Measurements from ENCODE around the gene LCP2.

DNA sequence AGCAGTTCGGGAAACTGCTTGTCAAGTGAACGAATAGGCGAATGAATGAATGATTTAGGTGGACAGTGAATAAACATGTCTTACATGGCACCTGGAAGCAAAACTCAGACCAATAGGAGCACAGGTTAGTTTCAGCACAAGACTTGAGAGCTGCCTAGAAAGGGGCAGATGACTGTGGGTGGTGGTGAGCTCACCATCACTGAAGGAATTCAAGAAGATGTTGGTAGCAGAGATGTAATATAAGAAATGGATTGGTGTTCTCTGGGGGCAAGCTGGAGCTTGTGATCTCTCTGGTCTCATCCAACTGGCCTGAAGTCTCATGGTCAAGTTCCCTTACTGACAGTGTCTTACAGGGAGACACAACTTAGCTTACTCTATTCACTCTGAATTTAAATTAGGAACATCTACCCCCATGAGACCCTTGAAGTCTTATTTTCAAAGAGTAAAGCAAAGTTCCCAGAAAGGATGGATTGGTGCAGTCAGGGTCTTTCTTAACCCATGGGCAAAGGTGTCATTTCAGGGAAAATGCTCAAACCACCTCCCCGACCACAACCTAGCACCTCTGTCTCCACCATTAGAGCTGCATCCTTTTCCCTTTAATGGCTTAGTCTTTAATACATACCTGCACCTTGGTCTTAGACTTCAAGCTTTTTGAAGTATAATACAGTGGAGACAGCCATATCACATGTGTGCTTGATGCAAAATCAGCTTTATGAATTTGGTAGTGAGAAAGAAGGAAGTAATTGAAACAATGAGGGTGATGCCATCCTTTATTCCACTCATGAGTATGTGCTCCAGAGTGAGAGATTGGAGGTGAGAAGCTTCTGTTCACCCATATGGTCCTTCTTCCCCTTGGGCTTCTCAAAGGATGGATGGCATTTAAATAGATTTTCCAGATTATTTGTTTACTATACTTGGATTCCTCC, 5.1 kb downstream of the LCP2 start:
- no peak for TF ChIP-seq CTCF (IDR thresholded peaks at IDR 0.05)
- no peak for TF ChIP-seq EZH2 (IDR thresholded peaks at IDR 0.05)
- TF ChIP-seq EZH2phosphoT487 (IDR thresholded peaks at IDR 0.05) = no peak
